NCI-H146 treated with DMSO at 0.1 percent for 48 hours (cell line): ENCODE data around the gene ASXL2.
"Not testable (repeated sequence)": the region's sequence is repeated elsewhere in the genome, so short reads cannot be mapped to it uniquely, and the experiment has no call there.

Experiments used
- DNase-seq: peaks from one replicate; lab custom pipeline; 2025; ENCODE audit not compliant: unreplicated experiment; lab: John Stamatoyannopoulos, UW

The ASXL2 gene

GRCh38 chr2:25742501-25742900, 135.8 kb downstream of the ASXL2 start:
- DNase-seq = no peak

- no peak for DNase-seq
Measured at GRCh38 chr2:25740810-25741381, 137.4 kb downstream of the ASXL2 start.

- no peak for DNase-seq
Measured at GRCh38 chr2:25738383-25739343, 139.6 kb downstream of the ASXL2 start.

GRCh38 chr2:25736899-25737515, 141.3 kb downstream of the ASXL2 start:
- no peak for DNase-seq

- no peak for DNase-seq
Measured at GRCh38 chr2:25735835-25736234, 142.5 kb downstream of the ASXL2 start.

GRCh38 chr2:25728559-25728958, 149.7 kb downstream of the ASXL2 start:
- no peak for DNase-seq

- no peak for DNase-seq
Measured at GRCh38 chr2:25726522-25726921, 151.8 kb downstream of the ASXL2 start.

- DNase-seq = no peak
Measured at GRCh38 chr2:25725877-25726276, 152.4 kb downstream of the ASXL2 start.

- no peak for DNase-seq
Measured at GRCh38 chr2:25724756-25725155, 153.5 kb downstream of the ASXL2 start.

GRCh38 chr2:25722224-25722623, 156.1 kb downstream of the ASXL2 start:
- DNase-seq = no peak

GRCh38 chr2:25720575-25720974, 157.7 kb downstream of the ASXL2 start:
- DNase-seq = no peak

GRCh38 chr2:25714740-25715139, 163.5 kb downstream of the ASXL2 start:
- DNase-seq = no peak

GRCh38 chr2:25712455-25712854, 165.8 kb downstream of the ASXL2 start:
- no peak for DNase-seq

GRCh38 chr2:25711675-25712354, 166.5 kb downstream of the ASXL2 start:
- DNase-seq = no peak

- no peak for DNase-seq
Measured at GRCh38 chr2:25710750-25711149, 167.5 kb downstream of the ASXL2 start.

GRCh38 chr2:25709349-25709748, 168.9 kb downstream of the ASXL2 start:
- DNase-seq = no peak

GRCh38 chr2:25707927-25708590, 170.2 kb downstream of the ASXL2 start:
- DNase-seq = peak; percentile 27

- not testable (repeated sequence) for DNase-seq
Measured at GRCh38 chr2:25705575-25705974, 172.7 kb downstream of the ASXL2 start.

GRCh38 chr2:25701801-25702200, 176.5 kb downstream of the ASXL2 start:
- DNase-seq = no peak

GRCh38 chr2:25700221-25700660, 178.0 kb downstream of the ASXL2 start:
- peak; percentile 49 for DNase-seq

GRCh38 chr2:25699216-25699615, 179.1 kb downstream of the ASXL2 start:
- no peak for DNase-seq
